K562 (cell line): ENCODE measurements around the gene UNC5B. TPM values are rescaled to one million over a fixed set of nuclear protein-coding genes. Genes with fewer than 3 reads are reported as not detected.

Experiments
- ATAC-seq: fragments of 200-7000 bp; cut with Tn5 transposase; 3 replicates; pipeline ENCODE4 v1.9.1; 2020; ENCODE audit warnings: moderate library complexity
- BruUV-seq: library from RNA; stranded (reverse); fragments of 400-500 nt; replicated peaks from 2 replicates; lab custom pipeline; 2021; lab: Mats Ljungman, UMichigan
- CTCF ChIA-PET: fragments of 300-600 bp; formaldehyde crosslinking; extraction: SDS; loops from one replicate; lab custom pipeline; 2021; ENCODE audit warnings: low intra/inter-chr PET ratio; lab: Yijun Ruan, JAX
- POLR2A ChIA-PET: fragments of 300-600, 350-650 bp; sonication (Branson Sonifier 250); formaldehyde crosslinking; extraction: SDS; loops from one replicate; lab custom pipeline; 2021; ENCODE audit warnings: antibody characterized with exemption, inconsistent platforms; lab: Yijun Ruan, JAX
- DNase-seq, 4 experiments: peaks; one replicate each; pipeline versions ENCODE4 v3.0.0 to v3.0.0-alpha.2; 2011 to 2018; ENCODE audit warnings: low spot score in 3 of 4, mixed read lengths in 3 of 4; ENCODE audit errors: extremely low read depth in 1 of 4
- FAIRE-seq: peaks from 2 replicates; lab custom pipeline; 2011; peaks lifted over from hg19 to GRCh38; lab: Jason Lieb, UNC
- H2AFZ ChIP-seq: 2 replicates; pipeline ENCODE4 v1.6.0; 2011; ENCODE audit warnings: low read depth, low read length, control low read depth, inconsistent platforms
- H3K27ac ChIP-seq: fragments of 200-600 bp; 3 replicates; pipeline ENCODE4 v1.8.0; 2011; ENCODE audit warnings: low read depth, mild to moderate bottlenecking, control low read depth, inconsistent platforms, low read length, moderate library complexity, mixed read lengths; ENCODE audit errors: extremely low read depth
- H3K27me3 ChIP-seq, 2 experiments: fragments of 300-600 bp in 1 of 2; 2 replicates in 1 of 2; 3 replicates in 1 of 2; pipeline versions ENCODE4 v1.6.0 to v1.8.0; 2011; ENCODE audit warnings: inconsistent platforms in 2 of 2, low read length in 2 of 2, mild to moderate bottlenecking in 1 of 2, mixed read lengths in 1 of 2, moderate library complexity in 1 of 2; ENCODE audit not compliant: control insufficient read depth in 2 of 2, insufficient read depth in 2 of 2
- H3K36me3 ChIP-seq: fragments of 300-600 bp; 3 replicates; pipeline ENCODE4 v1.8.0; 2011; ENCODE audit warnings: mild to moderate bottlenecking, low read length, inconsistent platforms; ENCODE audit not compliant: control insufficient read depth, insufficient read depth
- H3K4me1 ChIP-seq, 2 experiments: fragments of 200-600 bp in 1 of 2; replicated peaks in 1 of 2; 2 replicates in 1 of 2; 3 replicates in 1 of 2; pipeline versions ENCODE4 v1.5.1 to v1.8.0; 2011; ENCODE audit warnings: inconsistent platforms in 2 of 2, low read length in 2 of 2, mild to moderate bottlenecking in 1 of 2, mixed read lengths in 1 of 2, moderate library complexity in 1 of 2; ENCODE audit not compliant: control insufficient read depth in 2 of 2, insufficient read depth in 2 of 2
- H3K4me2 ChIP-seq: 2 replicates; pipeline ENCODE4 v1.6.1; 2011; ENCODE audit warnings: low read length, control low read depth, inconsistent platforms, mixed read lengths; ENCODE audit not compliant: insufficient read depth
- H3K4me3 ChIP-seq: fragments of 200-600 bp; sonication (generic), shearing (Covaris generic); 2 replicates; pipeline ENCODE4 v1.5.1; 2016; ENCODE audit warnings: control low read depth, inconsistent platforms
- H3K79me2 ChIP-seq: fragments of 200-600 bp; 3 replicates; pipeline ENCODE4 v1.8.0; 2011; ENCODE audit warnings: low read length, inconsistent platforms; ENCODE audit not compliant: control insufficient read depth, insufficient read depth
- H3K9ac ChIP-seq, 2 experiments: 2 replicates each; pipeline versions ENCODE4 v1.6.0 to v1.6.1; 2011; ENCODE audit warnings: low read depth in 2 of 2, low read length in 2 of 2, control low read depth in 1 of 2, inconsistent platforms in 1 of 2, mild to moderate bottlenecking in 1 of 2, mixed read lengths in 1 of 2; ENCODE audit not compliant: insufficient read depth in 1 of 2
- H3K9me1 ChIP-seq: one replicate; pipeline ENCODE4 v1.6.0; 2011; ENCODE audit warnings: inconsistent platforms, mild to moderate bottlenecking, low read length, moderate library complexity; ENCODE audit not compliant: control insufficient read depth, insufficient read depth
- H3K9me3 ChIP-seq: replicated peaks from 2 replicates; pipeline ENCODE4 v1.5.1; 2011; ENCODE audit warnings: low read depth, low read length, inconsistent platforms; ENCODE audit not compliant: control insufficient read depth, insufficient read depth
- H4K20me1 ChIP-seq: replicated peaks from 2 replicates; pipeline ENCODE4 v1.6.1; 2011; ENCODE audit warnings: low read length, inconsistent platforms, mixed read lengths; ENCODE audit not compliant: control insufficient read depth, insufficient read depth
- FOXJ3 ChIP-seq: sonication (generic); formaldehyde crosslinking; IDR thresholded peaks from 2 replicates; pipeline ENCODE4 v1.4.0; 2020; ENCODE audit warnings: mild to moderate bottlenecking, missing genetic modification reagents
- GTF2F1 ChIP-seq: IDR thresholded peaks from 2 replicates; pipeline ENCODE4 v1.6.1; 2011; ENCODE audit warnings: low read depth, low read length, improper control_type of control experiment
- MEIS2 ChIP-seq: fragments of 450-650 bp; IDR thresholded peaks from 2 replicates; pipeline ENCODE4 v1.6.1; 2014; ENCODE audit warnings: mild to moderate bottlenecking; ENCODE audit not compliant: partially characterized antibody
- NFIX ChIP-seq: fragments of 250-450 bp; sonication (Bioruptor Pico); IDR thresholded peaks from 2 replicates; pipeline ENCODE4 v1.4.0; 2020; ENCODE audit warnings: low read depth, mild to moderate bottlenecking, moderate library complexity
- PCBP1 ChIP-seq: fragments of 200-400 bp; formaldehyde crosslinking; IDR thresholded peaks from 2 replicates; pipeline ENCODE4 v1.6.1; 2018; ENCODE audit warnings: mild to moderate bottlenecking, low read depth, low read length; ENCODE audit not compliant: poor library complexity, severe bottlenecking
- RAD51 ChIP-seq: fragments of 450-650 bp; IDR thresholded peaks from 2 replicates; pipeline ENCODE4 v1.7.1; 2016; ENCODE audit warnings: low read depth, mild to moderate bottlenecking, borderline replicate concordance
- RBM15 ChIP-seq: fragments of 200-400 bp; formaldehyde crosslinking; IDR thresholded peaks from 2 replicates; pipeline ENCODE4 v1.6.1; 2018; ENCODE audit warnings: mild to moderate bottlenecking, low read length, moderate library complexity; ENCODE audit not compliant: insufficient read depth
- ZBTB26 ChIP-seq: fragments of 450-650 bp; formaldehyde crosslinking; IDR thresholded peaks from 2 replicates; pipeline ENCODE4 v1.4.0; 2022; ENCODE audit warnings: missing genetic modification characterization
- WGBS: fragments of 100-300 bp; shearing (Covaris generic); methylation state at CpG from one replicate; pipeline ENCODE4 v1.1.6; 2016; ENCODE audit warnings: low coverage, mixed read lengths; ENCODE audit not compliant: insufficient coverage; ENCODE audit errors: missing lambda C conversion rate; 5-methylcytosine and 5-hydroxymethylcytosine counted together
- in situ Hi-C: fragments of 300-500 bp; cut with MboI; formaldehyde crosslinking; loops from 4 replicates; pipeline ENCODE4 v1.15.0; 2018; ENCODE audit warnings: inconsistent platforms, mixed read lengths
- intact Hi-C: fragments of 100-400 bp; cut with micrococcal nuclease; formaldehyde crosslinking; loops from 2 replicates; pipeline ENCODE4 v1.14.2; 2022
- polyA plus RNA-seq, 8 experiments: library from polyadenylated mRNA; depleted of rRNA in 4 of 8; stranded (reverse) in 5 of 8; unstranded in 3 of 8; fragments of >200 nt; fragmentation: Nextera tagmentation in 2 of 8; fragmentation: Illumina TruSeq in 1 of 8; extraction: Ambion mirVana in 2 of 8; extraction: Trizol in 1 of 8; gene quantifications; 2 replicates each; pipeline versions ENCODE4 v1.2.1 to v1.2.3, GENCODE V29; 2011 to 2014; ENCODE audit warnings: inconsistent platforms in 1 of 8, missing spikeins in 1 of 8
- total RNA-seq, 7 experiments: library from RNA; depleted of rRNA in 6 of 7; stranded (reverse); fragments of >200 nt in 6 of 7; fragmentation: Illumina TruSeq in 2 of 7; extraction: Trizol in 2 of 7; gene quantifications; 2 replicates each; pipeline versions ENCODE4 v1.2.1 to v1.2.3, GENCODE V29; 2011 to 2021; ENCODE audit warnings: low replicate concordance in 1 of 7
- TF ChIP-seq, protein P1 (sequence below): sonication (generic); formaldehyde crosslinking; IDR thresholded peaks from 2 replicates; pipeline ENCODE4 v1.8.0; 2022; ENCODE audit warnings: missing genetic modification reagents, mild to moderate bottlenecking, moderate library complexity, borderline replicate concordance

UNC5B gene
- total and polyA plus RNA-seq, 9 of the 15 experiments (the other 6 are each of a cell fraction or from before 2014, with no cell fraction given) = 0.10 to 8.4 (median 2.1) TPM

GRCh38 chr10:71245420-71246325 is 33.3 kb downstream of the UNC5B start:
- Histone ChIP-seq H3K27ac (no peak overlapping the region), H3K4me2 (no peak overlapping the region), H4K20me1 (peaks cover 8% of the 10 kb centered on the region; the same call in 1 of the 2 replicates), H3K79me2 (no peaks in the 10 kb centered on the region), H2AFZ (no peak overlapping the region), H3K9me1 (no peaks in the 10 kb centered on the region), H3K36me3 (no peaks in the 10 kb centered on the region), H3K9ac (no peak overlapping the region), H3K4me1 (peaks cover 25 to 31% of the 10 kb centered on the region in 2 experiments), H3K9me3 (no peaks in the 10 kb centered on the region), H3K4me3 (no peak overlapping the region), H3K27me3 (peaks cover 0 to 20% of the 10 kb centered on the region in 2 experiments; a peak in 2 of 5 replicates)
- no peak for DNase-seq
- no peak for ATAC-seq
- no TSS peak for BruUV-seq
- in situ Hi-C loops = no loop called here
- TF ChIP-seq ZBTB26 (CRISPR knock-in tag) (no peak), PCBP1 (no peak), RAD51 (no peak), GTF2F1 (no peak), FOXJ3 (CRISPR knock-in tag) (no peak), NFIX (no peak), MEIS2 (no peak), RBM15 (no peak)
- TF ChIP-seq, protein P1, sequence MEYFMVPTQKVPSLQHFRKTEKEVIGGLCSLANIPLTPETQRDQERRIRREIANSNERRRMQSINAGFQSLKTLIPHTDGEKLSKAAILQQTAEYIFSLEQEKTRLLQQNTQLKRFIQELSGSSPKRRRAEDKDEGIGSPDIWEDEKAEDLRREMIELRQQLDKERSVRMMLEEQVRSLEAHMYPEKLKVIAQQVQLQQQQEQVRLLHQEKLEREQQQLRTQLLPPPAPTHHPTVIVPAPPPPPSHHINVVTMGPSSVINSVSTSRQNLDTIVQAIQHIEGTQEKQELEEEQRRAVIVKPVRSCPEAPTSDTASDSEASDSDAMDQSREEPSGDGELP (CRISPR knock-in tag) = no peak
- intact Hi-C loops = no loop called here
- ChIA-PET POLR2A (interaction anchor here (1.0 to 1.4 kb wide), 4 partner anchors 10 to 21 kb away, joined by 3 to 6 read pairs (median 4); no protein-coding TSS in a partner anchor), CTCF (no interaction called here)
- 40% methylated on average over 19 of the region's 21 CpGs for whole genome bisulfite sequencing
- FAIRE-seq = no peak
